Measurements from ENCODE around the gene PHF19. TPM values are rescaled to one million over a fixed set of nuclear protein-coding genes. Genes with fewer than 3 reads are reported as not detected.
A peak's percentile ranks its signal among the peaks of the same experiment; 100 is the strongest.

The PHF19 gene
- total and polyA plus RNA-seq, 5 donors: 16.0 to 21.3 (median 19.3) TPM

DNA sequence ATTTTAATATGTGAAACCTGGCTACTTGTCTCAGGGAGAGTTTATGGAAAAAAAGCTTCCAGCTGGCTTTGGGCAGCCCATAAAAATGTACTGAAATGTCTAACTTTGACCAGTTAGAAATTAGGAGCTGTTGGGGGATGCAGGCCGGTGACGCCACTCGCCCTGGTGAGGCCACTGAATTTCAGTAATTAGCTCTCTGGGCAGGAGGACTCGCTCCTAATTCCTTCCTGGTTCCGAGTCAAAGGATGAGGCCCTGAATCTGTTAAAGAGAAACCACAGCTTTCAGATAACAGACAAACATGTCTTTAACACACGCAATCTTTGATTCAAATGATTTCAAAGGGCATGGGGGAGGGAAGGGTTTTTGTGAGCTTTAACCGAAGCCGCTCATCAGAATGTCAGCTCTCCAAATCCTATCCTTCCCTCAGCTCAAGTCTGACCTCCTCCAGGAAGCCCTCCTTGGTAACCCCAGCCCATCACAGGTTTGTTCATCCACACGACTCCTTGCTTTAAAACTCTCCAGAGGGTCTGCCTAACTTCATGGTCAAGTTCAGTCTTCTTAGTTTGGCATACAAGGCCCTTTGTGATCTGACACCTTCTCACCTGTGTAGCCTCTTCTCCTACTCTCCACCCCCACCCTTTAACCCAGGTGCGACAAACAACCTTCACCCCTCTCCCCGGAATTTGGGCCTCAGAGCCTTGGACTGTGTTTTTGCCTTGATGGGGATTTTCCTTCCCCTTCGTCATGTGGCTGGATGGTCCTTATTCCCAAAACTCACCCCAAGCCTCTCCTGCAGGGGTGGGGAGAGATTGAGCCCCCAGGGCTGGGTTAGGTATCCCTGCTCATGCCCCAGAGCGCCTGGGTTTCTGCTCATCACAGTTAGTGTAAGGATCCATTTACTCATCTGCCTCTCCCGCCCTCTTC is 13.6 kb upstream of the PHF19 start:
- Histone ChIP-seq H3K27ac (ENCODE audit: low read length) (peak overlapping the region; percentile 18), H3K4me1 (ENCODE audit: control insufficient read depth, insufficient read depth, low read length) (no peaks in the 10 kb centered on the region), H3K9me3 (ENCODE audit: control insufficient read depth, low read length) (no peaks in the 10 kb centered on the region), H3K27me3 (ENCODE audit: control insufficient read depth, insufficient read depth) (no peaks in the 10 kb centered on the region), H3K4me3 (ENCODE audit: low read length) (no peak overlapping the region)
- 73% methylated on average over 14 of the region's 14 CpGs for WGBS
- DNase-seq (peak in 1 of 3 donors; percentile 75), ATAC-seq (no peak)
- intact Hi-C loops (cut with DNase I): no loop called here

DNA sequence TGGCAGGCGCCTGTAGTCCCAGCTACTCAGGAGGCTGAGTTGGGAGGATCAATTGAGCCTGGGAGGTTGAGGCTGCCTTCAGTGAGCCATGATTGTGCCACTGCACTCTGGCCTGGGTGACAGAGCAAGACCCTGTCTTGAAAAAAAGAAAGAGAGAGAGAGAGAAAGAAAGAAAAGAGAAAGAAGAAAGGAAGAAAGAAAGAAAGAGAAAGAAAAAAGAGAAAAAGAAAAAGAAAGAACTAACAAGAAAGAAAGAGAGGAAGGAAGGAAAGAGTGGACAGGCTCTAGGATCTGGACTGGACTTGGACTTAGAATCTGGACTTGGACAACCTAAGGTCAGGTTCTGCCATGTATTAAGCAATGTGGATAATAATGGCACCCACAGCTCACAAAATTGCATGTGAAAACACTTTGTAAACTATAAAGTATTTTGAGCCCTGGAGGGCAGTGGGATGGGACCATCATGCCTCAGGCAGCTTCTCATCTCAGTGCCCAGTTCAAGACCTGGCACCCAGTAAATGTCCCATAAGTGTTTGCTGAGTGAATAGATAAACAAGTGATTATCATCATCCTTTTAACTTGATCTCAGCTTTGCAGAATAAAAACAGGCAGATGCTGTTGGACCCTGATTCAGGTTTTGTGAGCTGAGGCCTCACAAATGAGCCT is 12.8 kb upstream of the PHF19 start:
- ATAC-seq (peak in 1 of 2 donors; percentile 34), DNase-seq (peak in 1 of 3 donors; percentile 16)
- intact Hi-C loops (cut with DNase I): no loop called here
- WGBS: 98% methylated on average over 1 of the region's 1 CpG
- H3K27me3 ChIP-seq (ENCODE audit: control insufficient read depth, insufficient read depth): no peaks in the 10 kb centered on the region
- no peak overlapping the region for H3K4me3 ChIP-seq (ENCODE audit: low read length)
- no peak overlapping the region for H3K27ac ChIP-seq (ENCODE audit: low read length)
- H3K4me1 ChIP-seq (ENCODE audit: control insufficient read depth, insufficient read depth, low read length): no peaks in the 10 kb centered on the region
- no peaks in the 10 kb centered on the region for H3K9me3 ChIP-seq (ENCODE audit: control insufficient read depth, low read length)

DNA sequence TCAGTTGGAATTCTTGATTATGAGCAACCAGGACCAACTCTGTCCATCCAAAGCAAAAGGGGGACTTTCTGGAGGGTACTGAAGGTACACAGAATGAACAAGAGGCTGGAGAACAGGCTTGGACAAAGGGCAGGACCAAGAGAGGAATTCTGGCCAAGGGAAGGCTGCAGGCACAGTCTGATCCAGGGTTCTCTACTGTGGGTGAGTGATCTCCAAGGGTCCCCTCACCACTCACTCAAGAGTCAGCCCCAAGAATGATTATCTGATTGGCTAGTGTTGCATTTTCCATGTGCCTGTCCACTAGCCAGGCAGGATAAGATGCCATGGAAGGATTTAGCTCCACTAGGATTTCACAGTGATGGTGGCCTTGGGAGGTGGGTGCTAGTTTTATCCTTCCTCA is 11.6 kb upstream of the PHF19 start:
- H3K9me3 ChIP-seq (ENCODE audit: control insufficient read depth, low read length): no peaks in the 10 kb centered on the region
- no peaks in the 10 kb centered on the region for H3K27me3 ChIP-seq (ENCODE audit: control insufficient read depth, insufficient read depth)
- no peaks in the 10 kb centered on the region for H3K4me1 ChIP-seq (ENCODE audit: control insufficient read depth, insufficient read depth, low read length)
- DNase-seq (peak in 1 of 3 donors; percentile 17), ATAC-seq (no peak)
- intact Hi-C loops (cut with DNase I): no loop called here
- H3K4me3 ChIP-seq (ENCODE audit: low read length): no peak overlapping the region
- H3K27ac ChIP-seq (ENCODE audit: low read length): no peak overlapping the region

DNA sequence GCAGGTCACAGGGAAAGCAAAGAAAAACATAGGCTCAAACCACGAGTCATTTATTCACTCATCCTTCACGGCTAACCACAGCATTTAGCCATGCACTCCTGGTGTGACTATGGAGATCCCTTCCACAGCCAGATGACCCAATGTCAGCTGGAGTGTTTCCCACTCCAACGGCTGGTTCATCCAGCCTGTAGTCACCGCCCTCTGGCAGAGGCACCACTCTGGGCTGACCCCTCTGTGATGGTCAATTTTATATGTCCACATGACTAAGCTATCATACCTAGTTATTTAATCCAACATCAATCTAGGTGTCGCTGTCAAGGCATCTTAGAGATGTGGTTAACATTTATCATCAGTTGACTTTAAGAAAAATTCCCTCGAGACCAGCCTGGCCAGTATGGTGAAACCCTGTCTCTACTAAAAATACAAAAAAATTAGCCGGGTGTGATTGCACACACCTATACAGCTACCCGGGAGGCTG is 9.5 kb upstream of the PHF19 start:
- peak; percentile 78 to 85 for ATAC-seq
- H3K27ac ChIP-seq (ENCODE audit: low read length): peak overlapping the region; percentile 15
- no peaks in the 10 kb centered on the region for H3K4me1 ChIP-seq (ENCODE audit: control insufficient read depth, insufficient read depth, low read length)
- no peak overlapping the region for H3K4me3 ChIP-seq (ENCODE audit: low read length)
- intact Hi-C loops (cut with DNase I): no loop called here
- no peaks in the 10 kb centered on the region for H3K27me3 ChIP-seq (ENCODE audit: control insufficient read depth, insufficient read depth)
- no peaks in the 10 kb centered on the region for H3K9me3 ChIP-seq (ENCODE audit: control insufficient read depth, low read length)
- WGBS: 66% methylated on average over 8 of the region's 8 CpGs
- DNase-seq: peak; percentile 63 to 84 (median 81)

DNA sequence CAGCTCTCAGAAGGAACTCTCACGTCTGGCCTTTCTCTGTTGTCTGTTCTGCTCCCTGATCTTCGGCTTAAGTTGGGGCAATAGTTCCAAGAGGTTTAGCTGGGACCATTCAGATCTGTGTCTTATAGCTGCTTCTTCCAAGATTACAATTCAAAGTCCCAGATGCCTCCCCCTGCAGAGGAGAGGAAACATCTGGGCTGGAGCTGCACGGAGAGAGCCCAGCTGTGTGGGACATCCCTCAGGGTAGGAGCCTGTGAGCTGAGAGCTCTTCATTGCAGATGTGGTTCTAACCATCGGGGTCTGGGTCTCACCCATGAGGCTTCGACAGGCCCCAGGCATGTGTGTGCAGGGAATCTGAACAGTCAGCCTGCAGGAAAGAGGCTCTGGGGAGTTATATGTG is 9.0 kb upstream of the PHF19 start:
- Histone ChIP-seq H3K4me1 (ENCODE audit: control insufficient read depth, insufficient read depth, low read length) (no peaks in the 10 kb centered on the region), H3K27me3 (ENCODE audit: control insufficient read depth, insufficient read depth) (no peaks in the 10 kb centered on the region), H3K27ac (ENCODE audit: low read length) (peak overlapping the region; percentile 15), H3K9me3 (ENCODE audit: control insufficient read depth, low read length) (no peaks in the 10 kb centered on the region), H3K4me3 (ENCODE audit: low read length) (no peak overlapping the region)
- WGBS: 38% methylated on average over 5 of the region's 5 CpGs
- DNase-seq (peak in 1 of 3 donors; percentile 40), ATAC-seq (peak in 1 of 2 donors; percentile 17)
- intact Hi-C loops (cut with DNase I): no loop called here

DNA sequence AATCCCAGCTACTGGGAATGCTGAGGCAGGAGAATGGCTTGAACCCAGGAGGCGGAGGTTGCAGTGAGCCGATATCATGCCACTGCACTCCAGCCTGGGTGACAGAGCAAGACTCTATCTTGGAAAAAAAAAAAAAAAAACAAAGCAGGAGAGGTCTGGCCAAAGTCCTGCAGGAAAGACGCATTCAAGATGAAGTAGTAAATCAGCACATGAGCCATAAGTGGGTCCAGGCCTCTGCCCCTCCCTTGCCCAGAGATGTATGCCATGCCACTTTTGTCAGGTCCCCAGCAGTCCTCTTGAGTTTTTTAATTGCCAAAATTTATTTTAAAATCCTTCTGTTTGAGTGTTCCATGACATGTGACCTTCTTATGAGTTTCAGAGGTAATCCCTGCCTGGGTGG is 8.5 kb upstream of the PHF19 start:
- H3K9me3 ChIP-seq (ENCODE audit: control insufficient read depth, low read length): no peaks in the 10 kb centered on the region
- ATAC-seq (no peak), DNase-seq (peak in 1 of 3 donors; percentile 14)
- 60% methylated on average over 3 of the region's 3 CpGs for WGBS
- no peaks in the 10 kb centered on the region for H3K4me1 ChIP-seq (ENCODE audit: control insufficient read depth, insufficient read depth, low read length)
- no peak overlapping the region for H3K4me3 ChIP-seq (ENCODE audit: low read length)
- no peak overlapping the region for H3K27ac ChIP-seq (ENCODE audit: low read length)
- intact Hi-C loops (cut with DNase I): no loop called here
- no peaks in the 10 kb centered on the region for H3K27me3 ChIP-seq (ENCODE audit: control insufficient read depth, insufficient read depth)

DNA sequence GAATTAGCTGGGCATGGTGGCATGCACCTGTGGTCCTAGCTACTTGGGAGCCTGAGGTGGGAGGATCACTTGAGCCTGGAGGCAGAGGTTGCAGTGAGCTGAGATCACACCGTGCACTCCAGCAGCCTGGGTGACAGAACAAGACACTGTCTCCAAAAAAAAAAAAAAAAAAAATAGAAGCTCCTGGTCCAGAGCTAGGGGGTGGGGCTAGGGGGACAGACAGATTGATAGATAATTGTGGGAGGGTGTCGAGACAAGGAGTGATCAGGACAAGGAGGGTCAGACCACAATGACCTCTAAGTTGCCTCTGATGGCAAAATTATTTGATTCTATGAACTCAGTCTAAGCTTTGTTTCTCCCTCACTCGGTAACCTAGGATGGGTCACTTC is 6.6 kb upstream of the PHF19 start:
- Histone ChIP-seq H3K27ac (ENCODE audit: low read length) (no peak overlapping the region), H3K4me1 (ENCODE audit: control insufficient read depth, insufficient read depth, low read length) (no peaks in the 10 kb centered on the region), H3K4me3 (ENCODE audit: low read length) (no peak overlapping the region), H3K27me3 (ENCODE audit: control insufficient read depth, insufficient read depth) (no peaks in the 10 kb centered on the region), H3K9me3 (ENCODE audit: control insufficient read depth, low read length) (no peaks in the 10 kb centered on the region)
- intact Hi-C loops (cut with DNase I): no loop called here
- 76% methylated on average over 3 of the region's 3 CpGs for WGBS
- ATAC-seq (no peak), DNase-seq (peak in 1 of 3 donors; percentile 20)

DNA sequence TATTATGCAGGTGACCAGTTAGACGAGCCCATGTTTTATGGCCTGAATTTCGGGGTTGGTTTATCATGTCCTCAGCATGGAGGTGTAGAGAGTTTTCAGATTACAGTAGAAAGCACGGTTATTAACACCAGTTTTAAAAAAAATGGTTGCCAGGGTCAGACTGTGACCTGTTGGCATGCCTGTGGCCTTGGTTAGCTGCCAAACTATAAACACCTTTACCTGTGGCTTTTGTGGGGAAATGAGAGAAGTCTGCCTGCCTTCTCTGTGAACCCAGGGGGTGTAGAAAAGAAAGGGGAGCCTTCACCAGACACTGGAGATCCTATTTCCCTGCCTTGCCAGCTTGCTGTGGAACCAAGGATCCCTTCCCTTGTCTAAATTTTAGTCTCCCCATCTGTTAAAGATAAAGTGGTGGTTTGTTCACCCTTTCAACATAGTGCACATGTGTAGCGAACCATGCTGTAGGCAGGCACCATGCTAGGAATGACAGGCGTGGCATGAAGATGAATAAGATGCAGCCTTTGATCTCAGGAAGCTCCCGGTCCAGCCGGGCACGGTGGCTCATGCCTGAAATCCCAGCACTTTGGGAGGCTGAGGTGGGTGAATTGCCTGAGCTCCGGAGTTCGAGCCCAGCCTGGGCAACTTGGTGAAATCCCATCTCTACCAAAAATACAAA is 6.1 kb upstream of the PHF19 start:
- H3K4me1 ChIP-seq (ENCODE audit: control insufficient read depth, insufficient read depth, low read length): no peaks in the 10 kb centered on the region
- H3K4me3 ChIP-seq (ENCODE audit: low read length): no peak overlapping the region
- no peaks in the 10 kb centered on the region for H3K9me3 ChIP-seq (ENCODE audit: control insufficient read depth, low read length)
- intact Hi-C loops (cut with DNase I): no loop called here
- ATAC-seq (no peak), DNase-seq (no peak)
- H3K27ac ChIP-seq (ENCODE audit: low read length): no peak overlapping the region
- H3K27me3 ChIP-seq (ENCODE audit: control insufficient read depth, insufficient read depth): no peaks in the 10 kb centered on the region
- 81% methylated on average over 10 of the region's 10 CpGs for WGBS

DNA sequence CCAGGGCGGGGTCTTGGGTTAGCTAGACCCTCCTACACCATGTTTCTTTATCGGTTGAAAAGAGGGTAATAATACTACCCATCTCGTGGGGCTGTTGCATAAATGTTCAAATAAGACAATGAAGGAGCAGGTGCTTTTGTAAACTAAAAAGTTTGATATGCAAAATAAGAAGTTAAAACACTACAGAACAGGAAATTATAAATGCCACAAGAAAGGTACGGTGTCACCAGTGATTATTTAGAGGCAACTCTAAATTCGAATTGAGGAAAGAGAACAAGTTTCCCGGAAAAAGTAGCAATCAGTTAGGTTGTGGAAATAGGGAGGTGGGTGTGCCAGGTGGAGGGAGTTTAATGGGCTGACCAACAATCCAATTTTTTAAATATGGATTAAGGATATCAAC is 2.5 kb upstream of the PHF19 start:
- Histone ChIP-seq H3K9me3 (ENCODE audit: control insufficient read depth, low read length) (no peaks in the 10 kb centered on the region), H3K27ac (ENCODE audit: low read length) (no peak overlapping the region), H3K27me3 (ENCODE audit: control insufficient read depth, insufficient read depth) (no peaks in the 10 kb centered on the region), H3K4me1 (ENCODE audit: control insufficient read depth, insufficient read depth, low read length) (peaks cover 3% of the 10 kb centered on the region), H3K4me3 (ENCODE audit: low read length) (no peak overlapping the region)
- no peak for ATAC-seq
- WGBS: 78% methylated on average over 6 of the region's 6 CpGs
- intact Hi-C loops (cut with DNase I): loop anchor here in 1 of 4 donors (5.0 kb wide), 1 partner anchor 58 kb away; no protein-coding TSS in a partner anchor
- DNase-seq: no peak

DNA sequence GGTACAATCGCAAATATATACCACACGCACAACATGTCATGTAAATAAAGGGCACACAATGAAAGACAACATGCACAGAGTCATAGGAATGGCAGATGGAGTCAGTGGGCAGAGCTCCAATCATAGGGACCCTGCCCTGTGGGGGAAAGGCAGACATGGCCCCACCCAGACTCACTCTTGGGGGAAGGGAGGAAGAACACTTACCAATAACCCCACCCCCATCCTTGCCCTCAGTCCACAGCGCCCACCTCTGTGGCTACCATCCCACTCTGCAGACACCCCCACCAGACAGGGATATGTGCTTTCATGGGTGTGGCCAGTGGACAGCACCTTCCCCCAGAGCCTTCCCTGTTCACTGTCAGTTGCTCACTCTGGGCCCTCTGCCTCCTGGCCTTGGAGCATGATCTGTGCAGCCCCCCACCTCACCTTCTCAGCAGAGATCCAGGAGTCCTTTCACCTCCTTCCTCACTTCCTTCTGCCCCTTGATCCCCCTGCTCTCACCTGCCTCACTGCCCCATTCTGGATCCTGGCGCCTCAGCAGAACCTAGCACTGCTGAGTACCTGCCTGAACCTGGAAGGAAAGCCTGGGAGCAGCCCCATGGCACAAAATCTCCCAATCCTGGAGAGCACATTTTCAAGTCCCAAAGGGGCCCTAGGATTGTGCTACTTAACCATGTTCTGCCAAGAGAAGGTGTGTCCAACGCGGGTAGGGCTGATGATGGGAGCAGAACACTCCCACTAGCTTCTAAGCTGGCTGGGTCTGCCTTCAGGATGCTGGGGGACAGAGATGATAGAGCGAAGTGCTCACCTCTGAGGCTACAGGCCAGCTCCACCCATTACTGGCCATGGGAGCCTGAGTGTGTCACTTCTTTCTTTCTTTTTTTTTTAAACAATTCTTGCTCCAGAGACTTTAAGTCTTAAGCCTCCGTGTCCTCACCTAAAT is 1.5 kb upstream of the PHF19 start:
- H3K9me3 ChIP-seq (ENCODE audit: control insufficient read depth, low read length): no peaks in the 10 kb centered on the region
- ATAC-seq: no peak
- no peak for DNase-seq
- no peak overlapping the region for H3K27ac ChIP-seq (ENCODE audit: low read length)
- H3K4me1 ChIP-seq (ENCODE audit: control insufficient read depth, insufficient read depth, low read length): peaks cover 3% of the 10 kb centered on the region
- no peak overlapping the region for H3K4me3 ChIP-seq (ENCODE audit: low read length)
- WGBS: 80% methylated on average over 8 of the region's 8 CpGs
- intact Hi-C loops (cut with DNase I): loop anchor here in 1 of 4 donors (5.0 kb wide), 1 partner anchor 59 kb away; no protein-coding TSS in a partner anchor
- H3K27me3 ChIP-seq (ENCODE audit: control insufficient read depth, insufficient read depth): no peaks in the 10 kb centered on the region

Data from right cardiac atrium (tissue), 5 donors.